Muscle of back (tissue), 13 donors: Measurements from ENCODE around the gene FUT3. TPM values are rescaled to one million over a fixed set of nuclear protein-coding genes. Genes with fewer than 3 reads are reported as not detected.
"Not testable (repeated sequence)": the region's sequence is repeated elsewhere in the genome, so short reads cannot be mapped to it uniquely, and the experiment has no call there.

Experiments
- DNase-seq, 3 donors: peaks; one replicate each; pipeline versions ENCODE4 v3.0.0 to v3.0.0-alpha.2; 2013
- long read RNA-seq, 9 donors: transcript quantifications; one replicate each; lab custom pipeline, GENCODE V29; 2026
- polyA plus RNA-seq, 10 donors: library from polyadenylated mRNA; unstranded; fragments of 120-200 nt; gene quantifications; one replicate each; pipeline ENCODE4 v1.2.1, GENCODE V29; 2013; ENCODE audit not compliant: insufficient read length in 10 of 10

FUT3 gene
- polyA plus RNA-seq, result under 1 TPM in 7 of 10 donors, not detected in 3; 0.07 to 0.43 (median 0.20) TPM
- long read RNA-seq, donor 1, result 0 reads
- long read RNA-seq, donor 2, result 0 reads
- long read RNA-seq, donor 3, result 0 reads
- long read RNA-seq, donor 4, result 0 reads
- long read RNA-seq, donor 5, result 0 reads
- long read RNA-seq, donor 6, result 0 reads
- long read RNA-seq, donor 7, result 0 reads
- long read RNA-seq, donor 8, result 0 reads
- long read RNA-seq, donor 9, result 0 reads

DNA sequence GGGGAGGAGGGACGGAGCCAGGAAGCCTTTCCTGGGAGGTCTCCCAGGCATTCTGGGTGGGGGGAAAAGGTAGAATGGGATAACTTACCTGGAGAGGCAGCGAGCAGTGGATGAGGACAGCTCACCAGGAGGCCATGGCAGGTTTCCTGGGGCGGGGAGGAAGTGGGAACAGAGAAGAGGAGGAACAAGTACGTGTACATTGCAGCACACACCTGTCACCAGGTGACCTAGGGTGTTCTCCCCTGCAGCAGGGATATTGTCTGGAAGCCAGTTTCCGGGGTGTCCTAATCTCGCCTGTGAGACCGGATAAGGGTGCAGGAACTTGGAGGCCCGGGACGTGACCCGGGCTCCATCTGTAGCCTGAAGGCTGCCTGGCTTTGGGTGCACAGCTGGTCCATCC, at the start of gene FUT3:
FUT3 (minus strand) TSS at position 148 of the 400 bp plus-strand sequence.
- no peak for DNase-seq

- DNase-seq, result no peak
Measured at GRCh38 chr19:5900976-5901375, 49.7 kb upstream of the FUT3 start.

DNA sequence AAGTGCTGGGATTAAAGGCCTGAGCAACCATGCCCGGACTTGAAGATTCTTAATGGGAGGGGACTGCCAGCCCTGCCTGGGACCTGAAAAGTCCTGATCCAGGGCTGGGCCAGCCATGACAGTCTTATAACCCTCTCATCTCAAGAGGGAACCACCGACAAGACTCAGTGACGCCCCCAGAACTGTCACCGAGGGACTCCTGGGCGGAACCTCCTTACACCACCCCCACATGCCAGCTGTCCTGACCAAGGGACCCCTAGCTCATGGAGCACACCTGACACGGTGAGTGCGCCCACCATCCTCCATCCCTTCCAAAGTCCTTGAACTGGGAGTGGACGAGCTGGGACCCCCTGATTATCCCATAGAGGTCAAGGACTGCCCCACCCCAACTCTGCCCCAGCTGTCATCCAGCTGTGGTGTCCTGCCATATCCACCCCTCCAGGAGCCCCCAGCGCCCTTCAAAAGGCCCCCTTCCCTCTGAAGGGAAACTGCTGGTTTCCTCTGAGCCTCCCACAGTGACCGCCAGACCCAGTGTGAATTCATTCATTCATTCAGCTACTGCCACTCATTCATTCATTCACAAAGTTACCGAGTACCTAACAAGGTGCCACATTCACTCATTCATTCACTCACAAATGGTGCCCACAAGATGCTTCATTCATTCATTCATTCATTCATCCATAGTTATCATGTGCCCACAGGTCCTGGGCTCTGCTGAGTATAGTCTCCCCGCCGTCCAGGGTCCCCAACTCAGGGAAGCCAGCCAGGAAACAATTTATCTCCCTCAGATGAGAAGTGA, 48.7 kb upstream of the FUT3 start:
- no peak for DNase-seq

DNA sequence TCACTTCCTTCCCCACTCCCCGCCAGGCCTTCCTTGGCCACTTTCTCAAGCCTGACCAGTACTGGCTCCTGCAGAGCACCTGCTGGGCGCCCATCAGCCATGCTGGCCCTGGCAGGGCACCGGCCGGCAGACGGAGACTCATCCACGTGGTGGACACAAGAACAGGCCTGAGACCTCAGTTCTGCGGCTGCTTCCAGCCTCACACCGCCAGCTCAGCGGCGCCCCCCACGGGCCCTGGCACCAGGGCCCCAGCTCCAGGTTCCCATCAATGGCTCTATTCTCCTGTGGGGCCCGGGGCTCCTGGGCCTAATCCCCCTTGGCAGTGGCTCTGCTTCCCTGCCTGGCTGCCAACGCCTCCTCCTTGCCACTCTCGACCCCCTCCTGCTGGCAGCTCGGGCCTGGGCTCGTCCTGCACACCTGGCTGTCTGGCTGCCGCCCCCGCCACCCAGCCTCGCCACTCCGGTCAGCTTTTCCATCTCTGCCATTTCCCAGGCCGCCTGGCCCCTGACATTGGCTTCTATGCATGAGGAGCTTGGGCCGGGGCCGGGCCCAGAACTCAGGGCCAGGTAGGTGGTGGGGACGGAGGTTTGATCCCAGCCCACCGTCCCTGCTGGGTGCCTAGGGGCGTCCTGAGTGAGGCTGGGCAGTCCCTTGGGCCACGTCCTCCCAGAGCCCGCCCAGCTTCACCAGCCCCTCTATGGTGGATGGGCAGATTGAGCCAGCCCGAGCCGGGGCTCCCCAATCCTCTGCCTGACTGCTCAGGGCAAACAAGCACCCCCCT, 46.1 kb upstream of the FUT3 start:
- no peak for DNase-seq

DNA sequence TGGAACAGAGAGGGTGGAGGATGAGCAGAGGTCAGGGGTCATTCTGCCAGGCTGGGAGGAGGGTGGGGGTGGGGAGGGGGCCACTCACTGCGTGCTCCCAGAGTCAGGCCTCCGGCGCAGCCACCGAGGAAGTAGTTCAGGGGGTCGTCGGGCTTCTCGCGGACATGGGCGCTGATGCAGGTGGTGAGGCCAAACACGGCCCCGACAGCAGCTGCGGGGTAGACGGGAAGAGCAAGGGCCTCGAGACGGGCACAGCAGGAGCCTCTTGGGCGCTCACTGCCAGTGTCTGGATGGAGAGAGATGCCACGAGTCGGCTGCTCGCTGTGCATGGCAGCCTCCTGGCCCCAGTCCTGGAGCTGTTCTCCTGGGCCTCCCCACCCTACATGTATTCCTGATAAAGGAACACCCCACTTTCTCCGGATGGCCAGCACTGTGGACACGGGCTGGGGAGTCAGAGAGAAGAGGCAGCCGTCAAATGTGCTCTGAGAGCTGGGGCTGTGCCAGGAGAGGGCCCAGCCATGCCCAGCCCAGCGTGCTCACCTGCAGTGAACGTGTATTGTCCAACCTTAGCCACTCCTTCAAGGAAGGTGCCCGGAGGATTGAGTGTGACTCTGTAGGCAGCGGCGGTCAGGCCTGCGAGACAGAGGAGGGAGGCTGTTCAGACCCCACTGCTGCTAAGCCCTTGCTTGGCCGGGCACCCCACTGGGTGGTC, 45.3 kb upstream of the FUT3 start:
- DNase-seq, result no peak

DNA sequence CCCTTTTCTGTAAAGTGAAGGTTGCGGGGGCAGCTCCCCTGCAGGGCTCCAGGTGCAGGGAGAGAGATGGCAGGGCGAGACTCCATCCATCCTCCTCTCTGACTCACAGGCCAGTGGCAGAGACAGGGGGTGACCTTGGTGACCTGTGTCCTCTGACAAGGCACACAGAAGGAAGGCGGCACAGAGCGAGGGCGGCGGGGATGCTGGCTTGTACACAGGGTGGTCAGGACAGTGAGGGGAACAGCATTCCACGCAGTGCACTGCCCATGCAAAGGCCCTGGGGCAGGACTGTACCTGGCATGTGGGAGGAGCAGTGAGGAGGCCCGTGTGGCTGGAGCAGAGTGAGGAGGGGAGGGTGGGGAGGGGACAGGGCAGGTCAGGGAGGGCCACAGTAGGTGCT, 44.6 kb upstream of the FUT3 start:
- DNase-seq, result no peak

- no peak for DNase-seq
Measured at GRCh38 chr19:5895409-5895808, 44.2 kb upstream of the FUT3 start.

DNA sequence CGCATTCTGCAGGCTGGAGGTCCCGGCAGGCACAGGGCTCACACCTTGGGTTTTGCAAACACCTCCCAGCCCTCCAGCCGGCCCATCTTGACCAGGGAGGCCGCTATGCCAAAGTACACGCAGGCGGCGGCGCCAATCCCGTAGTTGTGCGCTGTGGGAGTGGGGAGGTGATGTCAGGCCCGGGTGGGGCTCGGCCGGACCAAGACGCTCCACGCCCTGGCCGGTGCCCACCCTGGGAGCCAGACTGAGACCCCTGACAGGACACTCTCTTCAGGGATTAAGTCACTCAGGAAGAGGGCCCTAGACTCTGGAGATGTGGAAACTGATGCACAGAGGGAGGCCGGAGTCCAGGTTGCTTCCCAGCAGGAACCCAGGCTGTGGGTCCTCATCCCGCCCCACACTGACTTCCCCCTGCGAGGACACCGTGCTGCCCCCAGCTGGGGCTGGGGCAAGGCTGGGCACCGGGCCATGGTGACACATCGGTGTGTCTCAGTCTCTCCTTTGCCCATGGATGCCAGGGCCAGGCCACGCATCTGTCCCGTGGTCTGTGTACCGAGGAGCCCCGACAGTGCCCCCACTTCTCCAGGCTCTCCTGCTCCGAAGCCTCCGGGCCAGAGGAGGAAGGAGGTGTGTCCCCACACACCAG, 43.6 kb upstream of the FUT3 start:
- DNase-seq, result no peak

- DNase-seq, result peak in 1 of 3 donors; percentile 47
Measured at GRCh38 chr19:5893907-5894703, 42.9 kb upstream of the FUT3 start.

DNA sequence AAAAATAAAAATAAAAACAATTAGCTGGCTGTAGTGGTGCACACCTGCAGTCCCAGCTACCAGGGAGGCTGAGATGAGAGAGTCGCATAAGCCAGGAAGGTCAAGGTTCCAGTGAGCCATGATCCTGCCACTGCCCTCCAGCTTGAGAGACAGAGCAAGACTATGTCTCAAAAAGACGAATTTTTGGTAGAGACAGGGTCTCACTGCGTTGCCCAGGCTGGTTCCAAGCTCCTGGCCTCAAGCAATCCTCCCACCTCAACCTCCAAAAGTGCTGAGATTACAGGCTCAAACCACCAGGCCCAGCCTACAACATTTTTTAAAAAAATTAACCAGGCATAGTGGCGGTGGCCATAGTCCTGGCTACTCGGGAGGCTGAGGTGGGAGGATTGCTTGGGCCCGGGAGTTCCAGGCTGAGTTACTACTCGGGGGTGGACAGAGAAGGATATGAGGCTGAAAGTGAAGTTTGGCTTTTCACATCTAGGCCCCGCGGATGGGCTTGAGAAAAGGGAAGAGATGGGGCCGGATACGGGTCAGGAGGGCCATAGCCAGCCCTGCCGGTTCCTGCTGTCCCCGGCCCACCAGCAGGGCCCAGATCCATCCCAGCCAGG, 42.2 kb upstream of the FUT3 start:
- no peak for DNase-seq

- DNase-seq, result no peak
Measured at GRCh38 chr19:5892772-5893275, 41.6 kb upstream of the FUT3 start.

- DNase-seq, result peak in 1 of 3 donors; percentile 75
Measured at GRCh38 chr19:5891938-5892771, 40.9 kb upstream of the FUT3 start.

DNA sequence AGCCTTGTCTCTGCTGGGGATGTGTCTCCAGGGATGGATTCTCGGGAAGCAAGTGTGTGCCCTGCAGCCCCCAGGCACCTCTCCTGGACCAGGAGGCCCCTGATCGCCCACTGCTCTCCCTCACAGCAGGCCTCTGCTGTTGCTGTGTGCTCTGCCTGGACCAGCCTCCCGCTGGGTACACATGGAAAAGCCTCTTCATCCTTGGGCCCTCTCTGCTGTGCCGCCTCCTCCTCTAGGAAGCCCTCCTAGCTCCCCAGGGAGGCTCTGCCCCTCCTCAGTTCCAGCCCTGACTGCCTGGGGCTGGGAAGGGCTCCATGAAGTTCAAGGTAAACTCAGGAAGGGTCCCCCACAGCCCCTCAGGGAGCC, 40.3 kb upstream of the FUT3 start:
- DNase-seq, result peak in 1 of 3 donors; percentile 39

GRCh38 chr19:5890099-5890498, 38.9 kb upstream of the FUT3 start:
- no peak for DNase-seq

DNA sequence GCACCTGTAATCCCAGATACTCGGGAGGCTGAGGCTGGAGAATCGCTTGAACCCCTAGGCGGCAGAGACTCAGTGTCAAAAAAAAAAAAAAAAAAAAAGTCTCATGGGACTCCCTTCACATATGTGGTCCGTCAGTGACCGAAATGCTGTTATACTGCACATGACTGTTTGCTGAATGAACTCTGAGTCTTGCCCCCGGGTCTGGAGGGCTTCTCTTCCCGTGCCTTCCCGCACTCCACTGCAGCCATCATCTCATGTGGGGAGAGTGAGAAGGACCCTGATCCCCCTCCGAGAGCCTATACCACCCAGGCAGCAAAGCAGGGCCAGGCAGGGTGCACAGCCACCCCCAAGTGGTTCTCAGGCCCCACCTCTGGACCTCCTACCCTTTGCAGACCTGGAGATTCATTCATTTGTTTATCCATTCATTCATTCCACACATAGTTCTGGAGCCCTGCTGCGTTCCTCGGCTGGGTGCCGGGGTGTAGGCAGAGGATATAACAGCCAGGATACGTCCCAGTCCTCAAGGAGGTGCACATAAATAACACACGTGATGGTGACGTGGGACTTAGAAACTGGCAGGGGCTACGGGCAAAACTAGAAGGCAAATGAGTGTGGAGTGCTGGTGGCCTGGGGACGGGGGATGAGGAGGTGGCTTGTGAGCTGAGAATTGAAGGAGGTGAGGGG, 38.2 kb upstream of the FUT3 start:
- no peak for DNase-seq

DNA sequence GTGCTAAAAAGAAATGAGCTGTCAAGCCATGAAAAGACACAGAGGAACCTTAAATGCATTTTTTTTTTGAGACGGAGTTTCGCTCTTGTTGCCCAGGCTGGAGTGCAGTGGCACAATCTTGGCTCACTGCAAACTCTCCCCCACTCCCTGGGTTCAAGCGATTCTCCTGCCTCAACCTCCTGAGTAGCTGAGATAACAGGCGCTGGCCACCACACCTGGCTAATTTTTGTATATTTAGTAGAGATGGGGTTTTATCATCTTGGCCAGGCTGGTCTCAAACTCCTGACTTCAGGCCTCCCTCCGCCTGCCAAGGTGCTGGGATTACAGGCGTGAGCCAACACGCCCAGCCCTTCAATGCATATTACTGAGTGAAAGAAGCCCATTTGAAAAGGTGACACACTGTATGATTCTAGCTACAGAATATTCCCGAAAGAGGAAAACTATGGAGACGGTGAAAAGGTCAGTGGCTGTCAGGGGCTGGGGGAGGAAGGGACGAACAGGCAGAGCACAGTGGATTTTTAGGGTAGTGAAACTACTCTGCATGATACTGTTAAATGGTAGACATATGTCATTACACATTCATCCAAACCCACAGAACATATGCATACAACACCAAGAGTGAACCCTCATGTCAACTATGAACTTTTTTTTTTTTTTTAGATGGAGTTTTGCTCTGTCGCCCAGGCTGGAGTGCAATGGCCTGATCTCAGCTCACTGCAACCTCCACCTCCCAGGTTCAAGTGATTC, 33.0 kb upstream of the FUT3 start:
- DNase-seq, result not testable (repeated sequence)

- DNase-seq, result not testable (repeated sequence)
Measured at GRCh38 chr19:5883157-5883873, 32.1 kb upstream of the FUT3 start.
